Vagina (tissue), 2 donors: ENCODE data around the gene MAPK1. TPM values are rescaled to one million over a fixed set of nuclear protein-coding genes. Genes with fewer than 3 reads are reported as not detected.

ENCODE experiments used
- DNase-seq, 2 donors: peaks; one replicate each; pipeline ENCODE4 v3.0.0-alpha.2; 2017; ENCODE audit errors: extremely low spot score in 2 of 2
- H3K27ac ChIP-seq: fragments of 200-600 bp; sonication (generic); one replicate; pipeline ENCODE4 v1.5.1; 2019
- H3K27me3 ChIP-seq: fragments of 200-600 bp; sonication (generic); one replicate; pipeline ENCODE4 v1.5.1; 2019
- H3K36me3 ChIP-seq, 2 donors: fragments of 200-600 bp; sonication (generic); one replicate each; pipeline ENCODE4 v1.5.1; 2017 to 2019
- H3K4me1 ChIP-seq: fragments of 200-600 bp; sonication (generic); one replicate; pipeline ENCODE4 v1.5.1; 2019
- H3K4me3 ChIP-seq, 2 donors: fragments of 200-600 bp; sonication (generic); 1 replicate in 1 of 2; 2 replicates in 1 of 2; pipeline ENCODE4 v1.5.1; 2016 to 2019
- H3K9me3 ChIP-seq: fragments of 200-600 bp; sonication (generic); one replicate; pipeline ENCODE4 v1.5.1; 2019
- POLR2A ChIP-seq, 2 donors: fragments of 450-650 bp; IDR thresholded peaks; one replicate each; pipeline ENCODE4 v1.6.1; 2017; ENCODE audit warnings: antibody characterized with exemption in 2 of 2, mild to moderate bottlenecking in 2 of 2, moderate library complexity in 2 of 2
- POLR2AphosphoS5 ChIP-seq, 2 donors: sonication (generic); formaldehyde crosslinking; IDR thresholded peaks; one replicate each; pipeline ENCODE4 v1.9.0; 2017; ENCODE audit warnings: antibody characterized with exemption in 2 of 2, mild to moderate bottlenecking in 2 of 2, low read depth in 1 of 2; ENCODE audit not compliant: insufficient read depth in 1 of 2
- intact Hi-C: fragments of 100-400 bp; cut with DNase I; formaldehyde crosslinking; loops from one replicate; pipeline ENCODE4 v1.15.1; 2023
- total RNA-seq: library from RNA; depleted of rRNA; stranded (reverse); fragments of >200 nt; gene quantifications from one replicate; pipeline ENCODE4 v1.2.3, GENCODE V29; 2016
- TF ChIP-seq, protein P1 (sequence below), 3 experiments: fragments of 450-650 bp in 2 of 3; fragments of 200-600 bp in 1 of 3; sonication (generic) in 1 of 3; IDR thresholded peaks; one replicate each; pipeline ENCODE4 v1.5.1; 2017 to 2019; ENCODE audit warnings: antibody characterized with exemption in 3 of 3, mild to moderate bottlenecking in 2 of 3, moderate library complexity in 2 of 3

Gene MAPK1
- total RNA-seq, 1 donor from 2014 or later: 44.9 TPM

GRCh38 chr22:21865041-21865440, 2.4 kb downstream of the MAPK1 start:
- intact Hi-C loops: no loop called here
- no peaks in the 10 kb centered on the region for H3K9me3 ChIP-seq
- H3K27ac ChIP-seq: no peak overlapping the region
- no peak for TF ChIP-seq POLR2A (IDR thresholded peaks at IDR 0.05)
- no peak for TF ChIP-seq POLR2AphosphoS5 (IDR thresholded peaks at IDR 0.05; ENCODE audit: insufficient read depth in 1 of 2, low read depth in 1 of 2)
- TF ChIP-seq, protein P1, sequence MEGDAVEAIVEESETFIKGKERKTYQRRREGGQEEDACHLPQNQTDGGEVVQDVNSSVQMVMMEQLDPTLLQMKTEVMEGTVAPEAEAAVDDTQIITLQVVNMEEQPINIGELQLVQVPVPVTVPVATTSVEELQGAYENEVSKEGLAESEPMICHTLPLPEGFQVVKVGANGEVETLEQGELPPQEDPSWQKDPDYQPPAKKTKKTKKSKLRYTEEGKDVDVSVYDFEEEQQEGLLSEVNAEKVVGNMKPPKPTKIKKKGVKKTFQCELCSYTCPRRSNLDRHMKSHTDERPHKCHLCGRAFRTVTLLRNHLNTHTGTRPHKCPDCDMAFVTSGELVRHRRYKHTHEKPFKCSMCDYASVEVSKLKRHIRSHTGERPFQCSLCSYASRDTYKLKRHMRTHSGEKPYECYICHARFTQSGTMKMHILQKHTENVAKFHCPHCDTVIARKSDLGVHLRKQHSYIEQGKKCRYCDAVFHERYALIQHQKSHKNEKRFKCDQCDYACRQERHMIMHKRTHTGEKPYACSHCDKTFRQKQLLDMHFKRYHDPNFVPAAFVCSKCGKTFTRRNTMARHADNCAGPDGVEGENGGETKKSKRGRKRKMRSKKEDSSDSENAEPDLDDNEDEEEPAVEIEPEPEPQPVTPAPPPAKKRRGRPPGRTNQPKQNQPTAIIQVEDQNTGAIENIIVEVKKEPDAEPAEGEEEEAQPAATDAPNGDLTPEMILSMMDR (IDR thresholded peaks at IDR 0.05): no peak
- H3K4me3 ChIP-seq: no peak overlapping the region
- H3K36me3 ChIP-seq: no peaks in the 10 kb centered on the region
- H3K4me1 ChIP-seq: peaks cover 64% of the 10 kb centered on the region
- H3K27me3 ChIP-seq: no peaks in the 10 kb centered on the region
- DNase-seq: no peak

DNA sequence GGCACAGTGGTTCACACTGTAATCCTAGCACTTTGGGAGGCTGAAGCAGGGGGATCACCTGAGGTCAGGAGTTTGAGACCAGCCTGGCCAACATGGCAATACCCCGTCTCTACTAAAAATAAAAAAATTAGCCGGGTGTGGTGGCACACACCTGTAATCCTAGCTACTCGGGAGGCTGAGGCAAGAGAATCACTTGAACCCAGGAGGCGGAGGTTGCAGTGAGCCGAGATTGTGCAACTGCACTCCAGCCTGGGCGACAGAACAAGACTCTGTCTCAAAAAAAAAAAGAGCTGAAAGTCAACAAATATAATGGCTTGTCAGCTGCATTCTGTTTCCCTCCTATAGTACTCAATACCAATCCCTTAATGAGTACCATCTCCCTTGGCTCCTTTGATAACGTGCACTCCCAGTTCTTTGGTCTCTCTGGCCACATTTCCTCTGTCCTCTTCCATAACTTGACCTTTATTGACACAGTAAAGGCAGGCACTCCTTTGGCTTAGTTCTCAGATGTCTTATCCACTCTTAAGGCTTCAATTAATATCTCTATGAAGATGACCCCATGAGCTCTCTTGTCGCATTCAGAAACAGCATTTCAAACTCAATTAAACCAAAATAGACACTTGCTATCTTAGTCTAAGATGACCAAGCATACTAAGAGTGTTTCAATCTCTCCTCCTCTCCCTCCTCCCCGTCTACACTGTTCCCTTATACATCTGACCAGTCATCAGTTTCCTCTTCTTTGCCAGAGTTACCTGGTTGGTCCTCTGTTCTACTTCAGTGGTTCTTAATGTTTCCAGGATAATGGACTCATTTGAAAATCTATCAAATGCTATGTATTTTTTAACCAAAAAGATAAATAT, 4.8 kb downstream of the MAPK1 start:
- no peak overlapping the region for H3K4me3 ChIP-seq

DNA sequence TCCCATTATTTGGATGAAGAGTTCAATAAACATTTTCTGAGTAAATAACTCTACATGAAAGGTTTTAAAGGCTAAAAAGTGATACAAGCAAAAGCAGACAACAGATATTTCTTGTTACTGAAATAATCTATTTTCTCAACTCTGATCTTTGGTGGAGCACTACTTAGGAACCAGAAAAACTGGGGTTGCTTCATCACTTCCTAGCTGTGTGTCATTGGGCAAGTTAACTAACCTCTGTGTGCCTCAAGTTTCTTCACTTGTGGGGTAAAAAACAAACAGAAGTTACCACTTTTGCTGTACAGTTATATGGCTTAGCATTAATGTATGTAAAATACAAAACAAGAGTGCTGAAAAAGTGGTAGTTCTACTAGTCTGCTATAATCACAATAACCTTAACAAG, 5.6 kb downstream of the MAPK1 start:
- Histone ChIP-seq H3K9me3 (no peaks in the 10 kb centered on the region), H3K36me3 (no peaks in the 10 kb centered on the region), H3K27me3 (no peaks in the 10 kb centered on the region), H3K4me1 (peaks cover 95% of the 10 kb centered on the region), H3K27ac (no peak overlapping the region), H3K4me3 (no peak overlapping the region)
- peak in 1 of 2 donors; percentile 32 for TF ChIP-seq POLR2AphosphoS5 (IDR thresholded peaks at IDR 0.05; ENCODE audit: insufficient read depth in 1 of 2, low read depth in 1 of 2)
- TF ChIP-seq, protein P1 (IDR thresholded peaks at IDR 0.05): no peak
- TF ChIP-seq POLR2A (IDR thresholded peaks at IDR 0.05): no peak
- DNase-seq: no peak
- intact Hi-C loops: no loop called here

More for the DNA sequence above, 4.8 kb downstream of the MAPK1 start:
- Histone ChIP-seq H3K9me3 (no peaks in the 10 kb centered on the region), H3K27ac (no peak overlapping the region), H3K4me1 (peaks cover 88% of the 10 kb centered on the region), H3K27me3 (no peaks in the 10 kb centered on the region), H3K36me3 (no peaks in the 10 kb centered on the region)
- DNase-seq: no peak
- intact Hi-C loops: no loop called here
- TF ChIP-seq, protein P1 (IDR thresholded peaks at IDR 0.05): no peak
- no peak for TF ChIP-seq POLR2A (IDR thresholded peaks at IDR 0.05)
- no peak for TF ChIP-seq POLR2AphosphoS5 (IDR thresholded peaks at IDR 0.05; ENCODE audit: insufficient read depth in 1 of 2, low read depth in 1 of 2)

GRCh38 chr22:21861264-21861848, 6.1 kb downstream of the MAPK1 start:
- no peaks in the 10 kb centered on the region for H3K27me3 ChIP-seq
- peaks cover 98% of the 10 kb centered on the region for H3K4me1 ChIP-seq
- H3K4me3 ChIP-seq: no peak overlapping the region
- H3K27ac ChIP-seq: no peak overlapping the region
- no peak for TF ChIP-seq POLR2AphosphoS5 (IDR thresholded peaks at IDR 0.05; ENCODE audit: insufficient read depth in 1 of 2, low read depth in 1 of 2)
- TF ChIP-seq, protein P1 (IDR thresholded peaks at IDR 0.05): no peak
- TF ChIP-seq POLR2A (IDR thresholded peaks at IDR 0.05): no peak
- no peak for DNase-seq
- H3K9me3 ChIP-seq: no peaks in the 10 kb centered on the region
- intact Hi-C loops: no loop called here
- H3K36me3 ChIP-seq: no peaks in the 10 kb centered on the region
